NCI-H2029 treated with DMSO at 0.1 percent for 48 hours (cell line): Measurements from ENCODE around the gene AXDND1.
A peak's percentile ranks its signal among the peaks of the same experiment; 100 is the strongest.
"Not testable (repeated sequence)": the region's sequence is repeated elsewhere in the genome, so short reads cannot be mapped to it uniquely, and the experiment has no call there.

ENCODE experiments used
- DNase-seq: peaks from one replicate; lab custom pipeline; 2025; lab: John Stamatoyannopoulos, UW

The AXDND1 gene

GRCh38 chr1:179369751-179370341 lies 4.1 kb downstream of the AXDND1 start:
- peak; percentile 53 for DNase-seq

GRCh38 chr1:179372160-179372559 lies 6.4 kb downstream of the AXDND1 start:
- DNase-seq: no peak

GRCh38 chr1:179376223-179376622 lies 10.5 kb downstream of the AXDND1 start:
- DNase-seq: no peak

- no peak for DNase-seq
Observed at GRCh38 chr1:179380299-179380698, 14.5 kb downstream of the AXDND1 start.

- DNase-seq: no peak
Observed at GRCh38 chr1:179384027-179384426, 18.3 kb downstream of the AXDND1 start.

GRCh38 chr1:179385510-179385909 lies 19.7 kb downstream of the AXDND1 start:
- no peak for DNase-seq

GRCh38 chr1:179393721-179394120 lies 27.9 kb downstream of the AXDND1 start:
- DNase-seq: no peak

- not testable (repeated sequence) for DNase-seq
Observed at GRCh38 chr1:179399399-179399798, 33.6 kb downstream of the AXDND1 start.

- not testable (repeated sequence) for DNase-seq
Observed at GRCh38 chr1:179417760-179418159, 52.0 kb downstream of the AXDND1 start.

- DNase-seq: not testable (repeated sequence)
Observed at GRCh38 chr1:179418706-179419105, 52.9 kb downstream of the AXDND1 start.

GRCh38 chr1:179424610-179425009 lies 58.8 kb downstream of the AXDND1 start:
- DNase-seq: no peak

GRCh38 chr1:179425186-179425585 lies 59.4 kb downstream of the AXDND1 start:
- DNase-seq: no peak

- no peak for DNase-seq
Observed at GRCh38 chr1:179437171-179437570, 71.4 kb downstream of the AXDND1 start.

GRCh38 chr1:179439646-179440045 lies 73.9 kb downstream of the AXDND1 start:
- DNase-seq: not testable (repeated sequence)

GRCh38 chr1:179440301-179440700 lies 74.5 kb downstream of the AXDND1 start:
- not testable (repeated sequence) for DNase-seq

- no peak for DNase-seq
Observed at GRCh38 chr1:179440971-179441370, 75.2 kb downstream of the AXDND1 start.

- DNase-seq: no peak
Observed at GRCh38 chr1:179441501-179441900, 75.7 kb downstream of the AXDND1 start.

- not testable (repeated sequence) for DNase-seq
Observed at GRCh38 chr1:179442846-179443245, 77.1 kb downstream of the AXDND1 start.

- no peak for DNase-seq
Observed at GRCh38 chr1:179445593-179445992, 79.8 kb downstream of the AXDND1 start.

GRCh38 chr1:179447489-179447888 lies 81.7 kb downstream of the AXDND1 start:
- DNase-seq: no peak

- DNase-seq: no peak
Observed at GRCh38 chr1:179448437-179449149, 82.8 kb downstream of the AXDND1 start.

GRCh38 chr1:179459606-179460206 lies 93.9 kb downstream of the AXDND1 start:
- DNase-seq: not testable (repeated sequence)

GRCh38 chr1:179465661-179466060 lies 99.9 kb downstream of the AXDND1 start:
- DNase-seq: not testable (repeated sequence)
